HL-60 (cell line): Measurements from ENCODE around the gene LHX4.

Source experiments
- DNase-seq, 2 experiments: peaks; one replicate each; pipeline ENCODE4 v3.0.0-alpha.2; 2010 to 2020; ENCODE audit warnings: low read depth in 1 of 2, low spot score in 1 of 2
- H3K27ac ChIP-seq: fragments of 250-450 bp; sonication (Bioruptor Pico); replicated peaks from 2 replicates; pipeline ENCODE4 v1.5.1; 2020; ENCODE audit warnings: mild to moderate bottlenecking, moderate library complexity
- H3K27me3 ChIP-seq: fragments of 250-450 bp; sonication (Bioruptor Pico); 2 replicates; pipeline ENCODE4 v1.5.1; 2021; ENCODE audit warnings: mild to moderate bottlenecking, moderate library complexity; ENCODE audit not compliant: insufficient read depth, poor library complexity, severe bottlenecking
- H3K4me3 ChIP-seq: replicated peaks from 2 replicates; pipeline ENCODE4 v1.5.1; 2011; ENCODE audit warnings: mild to moderate bottlenecking, control low read depth, low read length; ENCODE audit not compliant: insufficient read depth
- GABPA ChIP-seq: IDR thresholded peaks from 2 replicates; pipeline ENCODE4 v1.6.1; 2012; ENCODE audit warnings: low read depth
- POLR2AphosphoS5 ChIP-seq: IDR thresholded peaks from 2 replicates; pipeline ENCODE4 v1.6.1; 2012; ENCODE audit warnings: low read depth
- SPI1 ChIP-seq: IDR thresholded peaks from 2 replicates; pipeline ENCODE4 v1.6.1; 2012; ENCODE audit warnings: low read depth, mild to moderate bottlenecking, borderline replicate concordance
- TF ChIP-seq, protein P1 (sequence below): IDR thresholded peaks from 2 replicates; pipeline ENCODE4 v1.6.1; 2012; ENCODE audit warnings: low read depth; ENCODE audit not compliant: insufficient replicate concordance
- TF ChIP-seq, protein P2 (sequence below): IDR thresholded peaks from one replicate; pipeline ENCODE4 v1.5.1; 2011; ENCODE audit warnings: low read length, control low read depth, inconsistent platforms; ENCODE audit not compliant: insufficient read depth

The LHX4 gene

DNA sequence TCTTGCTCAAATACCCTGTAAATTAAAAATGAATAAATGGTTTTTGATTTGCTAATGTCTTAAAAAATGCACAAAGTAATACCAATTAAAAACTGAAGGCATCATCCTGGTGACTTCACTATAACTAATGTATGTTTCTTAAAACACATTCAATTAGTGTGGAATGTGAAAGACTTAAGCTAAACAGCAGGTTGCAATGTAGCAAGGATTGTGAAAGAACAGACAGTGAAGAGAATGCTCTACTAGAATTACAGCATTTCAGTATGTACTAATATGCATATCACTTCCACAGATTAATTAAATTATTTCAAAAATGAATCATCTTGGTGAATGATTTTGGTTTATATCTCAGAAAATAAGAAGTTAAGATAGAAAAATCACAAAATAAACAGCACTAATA lies 56.4 kb downstream of the LHX4 start:
- no peak for DNase-seq
- H3K27ac ChIP-seq = no peak overlapping the region
- no peaks in the 10 kb centered on the region for H3K27me3 ChIP-seq
- H3K4me3 ChIP-seq = no peak overlapping the region
- TF ChIP-seq, protein P1, sequence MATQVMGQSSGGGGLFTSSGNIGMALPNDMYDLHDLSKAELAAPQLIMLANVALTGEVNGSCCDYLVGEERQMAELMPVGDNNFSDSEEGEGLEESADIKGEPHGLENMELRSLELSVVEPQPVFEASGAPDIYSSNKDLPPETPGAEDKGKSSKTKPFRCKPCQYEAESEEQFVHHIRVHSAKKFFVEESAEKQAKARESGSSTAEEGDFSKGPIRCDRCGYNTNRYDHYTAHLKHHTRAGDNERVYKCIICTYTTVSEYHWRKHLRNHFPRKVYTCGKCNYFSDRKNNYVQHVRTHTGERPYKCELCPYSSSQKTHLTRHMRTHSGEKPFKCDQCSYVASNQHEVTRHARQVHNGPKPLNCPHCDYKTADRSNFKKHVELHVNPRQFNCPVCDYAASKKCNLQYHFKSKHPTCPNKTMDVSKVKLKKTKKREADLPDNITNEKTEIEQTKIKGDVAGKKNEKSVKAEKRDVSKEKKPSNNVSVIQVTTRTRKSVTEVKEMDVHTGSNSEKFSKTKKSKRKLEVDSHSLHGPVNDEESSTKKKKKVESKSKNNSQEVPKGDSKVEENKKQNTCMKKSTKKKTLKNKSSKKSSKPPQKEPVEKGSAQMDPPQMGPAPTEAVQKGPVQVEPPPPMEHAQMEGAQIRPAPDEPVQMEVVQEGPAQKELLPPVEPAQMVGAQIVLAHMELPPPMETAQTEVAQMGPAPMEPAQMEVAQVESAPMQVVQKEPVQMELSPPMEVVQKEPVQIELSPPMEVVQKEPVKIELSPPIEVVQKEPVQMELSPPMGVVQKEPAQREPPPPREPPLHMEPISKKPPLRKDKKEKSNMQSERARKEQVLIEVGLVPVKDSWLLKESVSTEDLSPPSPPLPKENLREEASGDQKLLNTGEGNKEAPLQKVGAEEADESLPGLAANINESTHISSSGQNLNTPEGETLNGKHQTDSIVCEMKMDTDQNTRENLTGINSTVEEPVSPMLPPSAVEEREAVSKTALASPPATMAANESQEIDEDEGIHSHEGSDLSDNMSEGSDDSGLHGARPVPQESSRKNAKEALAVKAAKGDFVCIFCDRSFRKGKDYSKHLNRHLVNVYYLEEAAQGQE = no peak
- TF ChIP-seq, protein P2, sequence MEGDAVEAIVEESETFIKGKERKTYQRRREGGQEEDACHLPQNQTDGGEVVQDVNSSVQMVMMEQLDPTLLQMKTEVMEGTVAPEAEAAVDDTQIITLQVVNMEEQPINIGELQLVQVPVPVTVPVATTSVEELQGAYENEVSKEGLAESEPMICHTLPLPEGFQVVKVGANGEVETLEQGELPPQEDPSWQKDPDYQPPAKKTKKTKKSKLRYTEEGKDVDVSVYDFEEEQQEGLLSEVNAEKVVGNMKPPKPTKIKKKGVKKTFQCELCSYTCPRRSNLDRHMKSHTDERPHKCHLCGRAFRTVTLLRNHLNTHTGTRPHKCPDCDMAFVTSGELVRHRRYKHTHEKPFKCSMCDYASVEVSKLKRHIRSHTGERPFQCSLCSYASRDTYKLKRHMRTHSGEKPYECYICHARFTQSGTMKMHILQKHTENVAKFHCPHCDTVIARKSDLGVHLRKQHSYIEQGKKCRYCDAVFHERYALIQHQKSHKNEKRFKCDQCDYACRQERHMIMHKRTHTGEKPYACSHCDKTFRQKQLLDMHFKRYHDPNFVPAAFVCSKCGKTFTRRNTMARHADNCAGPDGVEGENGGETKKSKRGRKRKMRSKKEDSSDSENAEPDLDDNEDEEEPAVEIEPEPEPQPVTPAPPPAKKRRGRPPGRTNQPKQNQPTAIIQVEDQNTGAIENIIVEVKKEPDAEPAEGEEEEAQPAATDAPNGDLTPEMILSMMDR = no peak

DNA sequence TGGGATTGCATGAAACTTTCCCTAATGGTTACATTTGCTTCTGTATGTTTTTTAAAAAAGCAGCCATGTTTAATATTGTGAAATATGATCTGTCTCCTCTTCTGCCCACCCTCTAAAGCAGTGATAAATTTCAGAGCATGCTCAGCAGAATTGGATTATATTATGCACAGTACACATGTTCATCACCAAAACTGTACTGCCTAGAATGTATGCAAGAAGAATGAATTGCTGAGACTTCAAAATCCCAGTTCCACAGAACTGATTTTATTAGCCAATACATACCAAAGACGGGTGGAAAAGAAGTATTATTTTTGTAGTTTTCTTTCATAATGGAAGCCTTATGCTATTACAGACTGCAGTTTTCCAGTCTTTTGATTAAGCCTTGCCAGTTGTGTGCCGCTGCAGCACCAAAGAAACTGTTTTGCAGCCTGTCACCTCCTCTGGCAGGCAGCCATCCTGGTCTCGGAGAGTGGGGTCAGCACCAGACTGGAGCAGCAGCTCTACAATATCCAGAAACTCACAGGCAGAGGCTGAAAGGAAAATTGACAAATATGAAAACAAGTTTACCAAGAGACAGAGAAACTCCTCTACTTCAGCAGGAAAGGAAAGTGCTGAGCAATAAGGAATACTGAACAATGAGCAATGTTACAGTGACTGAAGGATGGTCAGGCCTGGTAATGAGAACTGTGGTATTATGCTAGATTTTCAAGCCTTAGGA lies 58.1 kb downstream of the LHX4 start:
- DNase-seq = no peak
- TF ChIP-seq, protein P1 = no peak
- TF ChIP-seq POLR2AphosphoS5 = no peak
- TF ChIP-seq, protein P2 = no peak
- no peak for TF ChIP-seq SPI1
- TF ChIP-seq GABPA = no peak
- H3K27ac ChIP-seq = no peak overlapping the region
- no peaks in the 10 kb centered on the region for H3K27me3 ChIP-seq
- H3K4me3 ChIP-seq = no peak overlapping the region

DNA sequence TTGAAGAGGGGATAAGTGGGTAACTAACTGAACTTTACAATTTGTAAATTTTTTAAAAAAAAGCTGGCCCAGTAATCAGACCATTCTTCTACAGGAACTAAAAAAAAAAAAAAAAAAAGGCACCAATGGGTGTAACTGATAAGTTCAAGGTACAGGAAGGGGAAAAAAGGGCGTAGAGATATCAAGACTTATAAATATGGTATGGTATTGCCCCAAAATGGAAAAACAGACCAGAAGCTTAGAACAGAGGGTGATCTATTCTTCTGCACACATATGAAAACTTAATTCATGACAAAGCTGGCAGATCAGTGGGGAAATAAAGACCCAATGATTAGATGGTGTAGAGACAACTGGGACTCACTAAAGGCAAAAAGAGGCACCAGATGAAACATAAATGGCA lies 58.9 kb downstream of the LHX4 start:
- Histone ChIP-seq H3K27ac (no peak overlapping the region), H3K4me3 (no peak overlapping the region), H3K27me3 (no peaks in the 10 kb centered on the region)
- TF ChIP-seq, protein P2 = no peak
- TF ChIP-seq, protein P1 = no peak
- no peak for TF ChIP-seq GABPA
- TF ChIP-seq POLR2AphosphoS5 = no peak
- TF ChIP-seq SPI1 = no peak
- DNase-seq = no peak
